Smooth muscle cell (in vitro differentiated cells): ENCODE results near the gene SLC22A13. TPM values are rescaled to one million over a fixed set of nuclear protein-coding genes. Genes with fewer than 3 reads are reported as not detected.

Experiments
- DNase-seq: peaks from one replicate; lab custom pipeline; 2025; ENCODE audit not compliant: unreplicated experiment; lab: John Stamatoyannopoulos, UW
- H2AFZ ChIP-seq: fragments of 200-600 bp; sonication (generic); 2 replicates; pipeline ENCODE4 v1.6.0; 2016; ENCODE audit warnings: antibody characterized with exemption, low read depth, mild to moderate bottlenecking
- H3F3A ChIP-seq: fragments of 200-600 bp; sonication (generic); 2 replicates; pipeline ENCODE4 v1.6.0; 2017; ENCODE audit warnings: antibody characterized with exemption, low read depth
- H3K27ac ChIP-seq: fragments of 200-600 bp; sonication (generic); 2 replicates; pipeline ENCODE4 v1.5.1; 2016; ENCODE audit warnings: low read depth, mild to moderate bottlenecking
- H3K27me3 ChIP-seq: fragments of 200-600 bp; sonication (generic); 2 replicates; pipeline ENCODE4 v1.6.1; 2016; ENCODE audit warnings: low read depth, mild to moderate bottlenecking
- H3K36me3 ChIP-seq: fragments of 200-600 bp; sonication (generic); 2 replicates; pipeline ENCODE4 v1.5.1; 2016; ENCODE audit warnings: low read depth
- H3K4me1 ChIP-seq: fragments of 200-600 bp; sonication (generic); 2 replicates; pipeline ENCODE4 v1.5.1; 2016; ENCODE audit warnings: low read depth
- H3K4me2 ChIP-seq: fragments of 200-600 bp; sonication (generic); 2 replicates; pipeline ENCODE4 v1.6.0; 2016; ENCODE audit warnings: mild to moderate bottlenecking
- H3K4me3 ChIP-seq: fragments of 200-600 bp; sonication (generic); 2 replicates; pipeline ENCODE4 v1.5.1; 2016; ENCODE audit warnings: mild to moderate bottlenecking
- H3K79me2 ChIP-seq: fragments of 200-600 bp; sonication (generic); 2 replicates; pipeline ENCODE4 v1.6.0; 2016; ENCODE audit warnings: low read depth, mild to moderate bottlenecking
- H3K9ac ChIP-seq: fragments of 200-600 bp; sonication (generic); 2 replicates; pipeline ENCODE4 v1.6.0; 2016; ENCODE audit warnings: low read depth
- H3K9me3 ChIP-seq: fragments of 200-600 bp; sonication (generic); replicated peaks from 2 replicates; pipeline ENCODE4 v1.5.1; 2016; ENCODE audit warnings: low read depth
- H4K20me1 ChIP-seq: fragments of 200-600 bp; sonication (generic); 2 replicates; pipeline ENCODE4 v1.6.0; 2016; ENCODE audit warnings: low read depth
- WGBS: methylation state at CpG from one replicate; pipeline ENCODE4 v1.1.7; 2016; ENCODE audit warnings: low lambda C conversion rate; 5-methylcytosine and 5-hydroxymethylcytosine counted together
- polyA plus RNA-seq: library from polyadenylated mRNA; unstranded; fragments of >200 nt; fragmentation: Nextera tagmentation; extraction: Ambion mirVana; gene quantifications from 2 replicates; pipeline ENCODE4 v1.2.1, GENCODE V29; 2016
- total RNA-seq: library from RNA; depleted of rRNA; stranded (reverse); fragments of >200 nt; gene quantifications from 2 replicates; pipeline ENCODE4 v1.2.3, GENCODE V29; 2014
- TF ChIP-seq, protein P1 (sequence below): fragments of 200-600 bp; sonication (generic); IDR thresholded peaks from 2 replicates; pipeline ENCODE4 v1.5.1; 2017; ENCODE audit warnings: borderline replicate concordance, mild to moderate bottlenecking, antibody characterized with exemption; ENCODE audit not compliant: insufficient read depth, poor library complexity, severe bottlenecking

Gene SLC22A13
- total and polyA plus RNA-seq, 2 experiments from 2014 or later = 0.13 TPM; not detected in 1

DNA sequence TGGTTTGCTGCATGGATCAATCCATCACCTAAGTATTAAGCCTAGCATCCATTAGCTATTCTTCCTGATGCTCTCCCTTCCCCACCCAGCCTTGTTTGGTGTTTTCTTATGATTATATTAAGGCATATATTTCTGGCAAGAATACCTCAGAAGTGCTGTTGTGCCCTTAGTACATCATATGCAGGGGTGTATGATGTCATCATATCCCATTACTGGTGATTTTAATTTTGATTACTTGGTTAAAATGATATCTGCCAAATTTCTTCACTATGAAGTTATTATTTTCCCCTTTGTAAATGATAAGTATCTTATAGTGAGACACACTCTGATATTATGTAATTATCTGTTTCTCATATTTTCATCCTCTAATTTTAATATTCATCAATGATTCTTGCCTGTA lies 31.9 kb downstream of the SLC22A13 start:
- DNase-seq = no peak

DNA sequence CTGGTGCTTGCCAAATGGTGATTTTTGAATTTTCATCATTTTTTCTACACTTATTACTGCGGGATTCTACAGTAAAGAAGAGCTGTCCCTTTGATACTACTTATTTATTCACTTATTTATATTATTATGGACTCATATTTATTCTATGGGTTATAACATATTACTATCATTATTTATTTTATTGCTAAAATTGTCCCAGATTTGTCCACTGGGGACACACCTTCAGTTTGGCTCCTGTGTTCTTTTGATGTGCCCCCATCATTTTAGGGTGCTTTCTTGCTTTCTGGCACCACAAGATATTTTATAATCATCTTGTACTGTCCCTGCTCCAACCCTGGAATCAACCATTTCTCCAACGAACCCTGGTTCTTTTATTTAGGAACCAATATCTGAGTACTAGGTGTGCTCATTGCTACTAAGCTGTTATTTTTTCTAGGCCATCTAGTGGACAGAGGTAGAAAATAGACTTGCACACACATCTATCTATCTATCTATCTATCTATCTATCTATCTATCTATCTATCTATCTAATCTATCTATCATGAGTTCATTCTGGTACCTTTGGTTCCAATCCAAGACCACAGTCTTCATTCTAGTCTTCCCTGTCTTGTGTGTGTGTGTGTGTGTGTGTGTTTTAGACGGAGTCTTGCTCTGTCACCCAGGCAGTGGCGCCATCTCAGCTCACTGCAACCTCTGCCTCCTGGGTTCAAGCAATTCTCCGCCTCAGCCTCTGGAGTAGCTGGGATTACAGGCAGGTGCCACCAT lies 32.5 kb downstream of the SLC22A13 start:
- H3K27ac ChIP-seq = no peak overlapping the region
- no peak overlapping the region for H3K9ac ChIP-seq
- H2AFZ ChIP-seq = no peak overlapping the region
- H4K20me1 ChIP-seq = no peaks in the 10 kb centered on the region
- H3K4me2 ChIP-seq = no peak overlapping the region
- no peaks in the 10 kb centered on the region for H3K9me3 ChIP-seq
- H3F3A ChIP-seq = no peaks in the 10 kb centered on the region
- no peak overlapping the region for H3K4me3 ChIP-seq
- DNase-seq = no peak
- whole genome bisulfite sequencing = 87% methylated on average over 5 of the region's 5 CpGs
- H3K4me1 ChIP-seq = no peaks in the 10 kb centered on the region
- H3K36me3 ChIP-seq = no peaks in the 10 kb centered on the region
- TF ChIP-seq, protein P1, sequence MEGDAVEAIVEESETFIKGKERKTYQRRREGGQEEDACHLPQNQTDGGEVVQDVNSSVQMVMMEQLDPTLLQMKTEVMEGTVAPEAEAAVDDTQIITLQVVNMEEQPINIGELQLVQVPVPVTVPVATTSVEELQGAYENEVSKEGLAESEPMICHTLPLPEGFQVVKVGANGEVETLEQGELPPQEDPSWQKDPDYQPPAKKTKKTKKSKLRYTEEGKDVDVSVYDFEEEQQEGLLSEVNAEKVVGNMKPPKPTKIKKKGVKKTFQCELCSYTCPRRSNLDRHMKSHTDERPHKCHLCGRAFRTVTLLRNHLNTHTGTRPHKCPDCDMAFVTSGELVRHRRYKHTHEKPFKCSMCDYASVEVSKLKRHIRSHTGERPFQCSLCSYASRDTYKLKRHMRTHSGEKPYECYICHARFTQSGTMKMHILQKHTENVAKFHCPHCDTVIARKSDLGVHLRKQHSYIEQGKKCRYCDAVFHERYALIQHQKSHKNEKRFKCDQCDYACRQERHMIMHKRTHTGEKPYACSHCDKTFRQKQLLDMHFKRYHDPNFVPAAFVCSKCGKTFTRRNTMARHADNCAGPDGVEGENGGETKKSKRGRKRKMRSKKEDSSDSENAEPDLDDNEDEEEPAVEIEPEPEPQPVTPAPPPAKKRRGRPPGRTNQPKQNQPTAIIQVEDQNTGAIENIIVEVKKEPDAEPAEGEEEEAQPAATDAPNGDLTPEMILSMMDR = peak; percentile 20
- no peaks in the 10 kb centered on the region for H3K27me3 ChIP-seq
- H3K79me2 ChIP-seq = no peaks in the 10 kb centered on the region

More for the DNA sequence above, 31.9 kb downstream of the SLC22A13 start:
- no peak overlapping the region for H3K9ac ChIP-seq
- no peaks in the 10 kb centered on the region for H3K36me3 ChIP-seq
- no peaks in the 10 kb centered on the region for H4K20me1 ChIP-seq
- no peaks in the 10 kb centered on the region for H3K4me1 ChIP-seq
- no peak overlapping the region for H3K4me3 ChIP-seq
- H3K27me3 ChIP-seq = no peaks in the 10 kb centered on the region
- H2AFZ ChIP-seq = no peak overlapping the region
- H3K4me2 ChIP-seq = no peak overlapping the region
- TF ChIP-seq, protein P1 = no peak
- no peak overlapping the region for H3K27ac ChIP-seq
- no peaks in the 10 kb centered on the region for H3F3A ChIP-seq
- H3K9me3 ChIP-seq = no peaks in the 10 kb centered on the region
- no peaks in the 10 kb centered on the region for H3K79me2 ChIP-seq

DNA sequence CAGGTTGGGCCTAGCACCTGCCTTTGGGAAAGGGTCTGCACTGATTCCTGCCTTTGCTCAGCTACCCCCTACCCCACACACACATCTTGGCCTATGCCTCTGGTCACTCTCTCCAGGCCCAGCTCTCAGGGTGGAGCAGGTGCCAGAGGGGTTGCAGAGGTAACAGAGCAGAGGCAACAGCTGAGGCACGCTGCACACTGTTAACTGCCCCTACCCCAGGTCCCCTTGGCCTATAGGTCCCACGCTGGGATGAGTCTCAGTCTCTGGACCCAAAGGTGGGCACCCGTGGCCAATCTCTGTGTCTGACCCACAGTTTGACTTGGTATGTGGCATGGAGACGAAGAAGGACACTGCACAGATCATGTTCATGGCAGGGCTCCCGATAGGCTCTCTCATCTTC lies 41.3 kb downstream of the SLC22A13 start:
- Histone ChIP-seq H3K4me1 (no peaks in the 10 kb centered on the region), H4K20me1 (no peaks in the 10 kb centered on the region), H3K27me3 (no peaks in the 10 kb centered on the region), H3F3A (no peaks in the 10 kb centered on the region), H3K4me2 (no peak overlapping the region), H3K27ac (no peak overlapping the region), H3K9me3 (no peaks in the 10 kb centered on the region), H3K36me3 (no peaks in the 10 kb centered on the region), H2AFZ (no peak overlapping the region), H3K9ac (no peak overlapping the region), H3K4me3 (no peak overlapping the region), H3K79me2 (no peaks in the 10 kb centered on the region)
- TF ChIP-seq, protein P1 = no peak
- no peak for DNase-seq
- 93% methylated on average over 5 of the region's 5 CpGs for WGBS

DNA sequence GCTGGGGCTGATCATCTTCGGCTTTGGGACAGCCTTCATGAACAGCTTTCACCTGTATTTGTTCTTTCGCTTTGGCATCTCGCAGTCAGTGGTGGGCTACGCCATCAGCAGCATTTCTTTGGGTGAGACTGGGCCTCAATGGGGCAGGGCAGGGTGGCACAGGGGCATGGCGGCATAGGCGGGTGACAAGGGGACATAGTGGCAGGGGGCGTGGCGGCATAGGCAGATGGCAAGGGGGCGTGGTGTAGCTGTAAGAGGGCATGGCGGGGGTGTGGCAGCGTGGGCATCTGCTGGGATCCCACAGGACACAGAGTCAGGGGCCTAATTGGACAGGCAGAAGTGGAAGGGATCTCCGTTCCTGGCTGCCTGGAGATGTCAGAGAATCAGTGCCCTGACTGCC lies 42.0 kb downstream of the SLC22A13 start:
- Histone ChIP-seq H3F3A (no peaks in the 10 kb centered on the region), H3K27ac (no peak overlapping the region), H3K4me3 (no peak overlapping the region), H2AFZ (no peak overlapping the region), H3K27me3 (no peaks in the 10 kb centered on the region), H3K36me3 (no peaks in the 10 kb centered on the region), H3K9ac (no peak overlapping the region), H3K79me2 (no peaks in the 10 kb centered on the region), H3K4me1 (no peaks in the 10 kb centered on the region), H3K4me2 (no peak overlapping the region), H3K9me3 (no peaks in the 10 kb centered on the region), H4K20me1 (no peaks in the 10 kb centered on the region)
- DNase-seq = no peak
- TF ChIP-seq, protein P1 = no peak
- WGBS = 91% methylated on average over 12 of the region's 12 CpGs
